ENCODE results near the gene ITPRIP. TPM values are rescaled to one million over a fixed set of nuclear protein-coding genes. Genes with fewer than 3 reads are reported as not detected.

ITPRIP gene
- total RNA-seq, 1 experiment from 2014 or later: 24.8 TPM

GRCh38 chr10:104353325-104354048 lies 15.2 kb upstream of the ITPRIP start, which contains the start of gene CFAP58:
Gene CFAP58, plus strand, starts transcription at chr10:104353833. Its CDS starts 65 bp downstream, at chr10:104353898.
- Histone ChIP-seq H3K9me3 (ENCODE audit: low read depth, low read length, poor library complexity, severe bottlenecking) (no peaks in the 10 kb centered on the region), H3K36me3 (ENCODE audit: insufficient read depth, low read length, poor library complexity, severe bottlenecking) (no peaks in the 10 kb centered on the region), H3K27me3 (replicated peaks; ENCODE audit: insufficient read depth, low read depth, low read length, poor library complexity) (no peaks in the 10 kb centered on the region), H3K27ac (ENCODE audit: low read depth, low read length, poor library complexity, severe bottlenecking) (no peak within 1 kb of the TSS), H3K4me3 (ENCODE audit: low read depth, low read length, poor library complexity, severe bottlenecking) (peak within 1 kb of the TSS; percentile 52), H3K4me1 (ENCODE audit: insufficient read depth, low read length, poor library complexity, severe bottlenecking) (peaks cover 8% of the 10 kb centered on the region)
- ChIA-PET CTCF (interaction anchor here (0.8 to 1.6 kb wide), 8 partner anchors 15 to 206 kb away, joined by 3 to 9 read pairs (median 5); partner anchors contain the start of genes GSTO2 and ITPRIP), POLR2A (ENCODE audit: low non-redundant PET) (no interaction called here)
- BruUV-seq (replicated peaks): no TSS peak
- TF ChIP-seq CTCF (conservative IDR thresholded peaks at IDR 0.05; ENCODE audit: low read depth, low read length): peak; percentile 75
- TF ChIP-seq EZH2 (IDR thresholded peaks at IDR 0.05; ENCODE audit: borderline replicate concordance, low read depth, low read length, poor library complexity, severe bottlenecking): no peak
- DNase-seq (ENCODE audit: low spot score): peak; percentile 97
- intact Hi-C loops (cut with micrococcal nuclease; ENCODE audit: unreplicated experiment): no loop called here

- POLR2A ChIA-PET (ENCODE audit: low non-redundant PET): no interaction called here
- no peaks in the 10 kb centered on the region for H3K9me3 ChIP-seq (ENCODE audit: low read depth, low read length, poor library complexity, severe bottlenecking)
- H3K27me3 ChIP-seq (replicated peaks; ENCODE audit: insufficient read depth, low read depth, low read length, poor library complexity): no peaks in the 10 kb centered on the region
- no peaks in the 10 kb centered on the region for H3K36me3 ChIP-seq (ENCODE audit: insufficient read depth, low read length, poor library complexity, severe bottlenecking)
- H3K4me3 ChIP-seq (ENCODE audit: low read depth, low read length, poor library complexity, severe bottlenecking): no peak overlapping the region
- intact Hi-C loops (cut with micrococcal nuclease; ENCODE audit: unreplicated experiment): no loop called here
- no peak for DNase-seq (ENCODE audit: low spot score)
- no peak for TF ChIP-seq EZH2 (IDR thresholded peaks at IDR 0.05; ENCODE audit: borderline replicate concordance, low read depth, low read length, poor library complexity, severe bottlenecking)
- TF ChIP-seq CTCF (conservative IDR thresholded peaks at IDR 0.05; ENCODE audit: low read depth, low read length): no peak
- H3K27ac ChIP-seq (ENCODE audit: low read depth, low read length, poor library complexity, severe bottlenecking): no peak overlapping the region
- no TSS peak for BruUV-seq (replicated peaks)
- CTCF ChIA-PET: interaction anchor here (0.9 to 3.5 kb wide), 3 partner anchors 46 to 77 kb away, joined by 3 to 18 read pairs (median 7); no protein-coding TSS in a partner anchor
- H3K4me1 ChIP-seq (ENCODE audit: insufficient read depth, low read length, poor library complexity, severe bottlenecking): peaks cover 8% of the 10 kb centered on the region
Measured at GRCh38 chr10:104351919-104352318, 13.7 kb upstream of the ITPRIP start.

GRCh38 chr10:104351061-104351702 lies 12.9 kb upstream of the ITPRIP start:
- CTCF ChIA-PET: interaction anchor here (0.9 to 3.5 kb wide), 4 partner anchors 45 to 76 kb away, joined by 3 to 18 read pairs (median 6); no protein-coding TSS in a partner anchor
- no peak for DNase-seq (ENCODE audit: low spot score)

More at GRCh38 chr10:104351061-104351702, 12.9 kb upstream of the ITPRIP start:
- POLR2A ChIA-PET (ENCODE audit: low non-redundant PET): no interaction called here
- BruUV-seq (replicated peaks): no TSS peak
- Histone ChIP-seq H3K36me3 (ENCODE audit: insufficient read depth, low read length, poor library complexity, severe bottlenecking) (no peaks in the 10 kb centered on the region), H3K4me1 (ENCODE audit: insufficient read depth, low read length, poor library complexity, severe bottlenecking) (peaks cover 8% of the 10 kb centered on the region), H3K4me3 (ENCODE audit: low read depth, low read length, poor library complexity, severe bottlenecking) (no peak overlapping the region), H3K9me3 (ENCODE audit: low read depth, low read length, poor library complexity, severe bottlenecking) (no peaks in the 10 kb centered on the region), H3K27me3 (replicated peaks; ENCODE audit: insufficient read depth, low read depth, low read length, poor library complexity) (no peaks in the 10 kb centered on the region), H3K27ac (ENCODE audit: low read depth, low read length, poor library complexity, severe bottlenecking) (no peak overlapping the region)
- intact Hi-C loops (cut with micrococcal nuclease; ENCODE audit: unreplicated experiment): no loop called here
- TF ChIP-seq EZH2 (IDR thresholded peaks at IDR 0.05; ENCODE audit: borderline replicate concordance, low read depth, low read length, poor library complexity, severe bottlenecking) (no peak), CTCF (conservative IDR thresholded peaks at IDR 0.05; ENCODE audit: low read depth, low read length) (no peak)
